Right cardiac atrium (tissue), 5 donors: Measurements from ENCODE around the gene PLA2G4D. TPM values are rescaled to one million over a fixed set of nuclear protein-coding genes. Genes with fewer than 3 reads are reported as not detected.
A peak's percentile ranks its signal among the peaks of the same experiment; 100 is the strongest.

Experiments used
- ATAC-seq, 2 donors: fragments of 200-7000 bp; cut with Tn5 transposase; one replicate each; pipeline versions ENCODE4 v1.8.0 to v1.9.1; 2020; ENCODE audit warnings: moderate library complexity in 2 of 2, mild to moderate bottlenecking in 1 of 2
- DNase-seq, 3 donors: peaks; one replicate each; pipeline ENCODE4 v3.0.0-alpha.2; 2020
- H3K27ac ChIP-seq: one replicate; pipeline ENCODE4 v1.5.1; 2013; ENCODE audit warnings: mild to moderate bottlenecking, low read length, control low read depth, moderate library complexity
- H3K27me3 ChIP-seq: one replicate; pipeline ENCODE4 v1.6.1; 2013; ENCODE audit not compliant: control insufficient read depth, insufficient read depth
- H3K4me1 ChIP-seq: one replicate; pipeline ENCODE4 v1.6.1; 2013; ENCODE audit warnings: low read length; ENCODE audit not compliant: control insufficient read depth, insufficient read depth
- H3K4me3 ChIP-seq: one replicate; pipeline ENCODE4 v1.5.1; 2013; ENCODE audit warnings: low read length, control low read depth
- H3K9me3 ChIP-seq: one replicate; pipeline ENCODE4 v1.6.1; 2013; ENCODE audit warnings: low read length; ENCODE audit not compliant: control insufficient read depth
- WGBS: extraction: QIAGEN DNeasy Blood & Tissue Kit; methylation state at CpG from one replicate; pipeline ENCODE4 v1.1.7; 2013; 5-methylcytosine and 5-hydroxymethylcytosine counted together
- intact Hi-C, 4 donors: fragments of 100-400 bp; cut with DNase I; formaldehyde crosslinking; loops; one replicate each; pipeline versions ENCODE4 v1.11.0 to v1.14.0; 2022 to 2023
- polyA plus RNA-seq: library from polyadenylated mRNA; stranded (reverse); fragments of 200-250 nt; gene quantifications from one replicate; pipeline ENCODE4 v1.2.3, GENCODE V29; 2013
- total RNA-seq, 4 donors: library from RNA; stranded (reverse); fragmentation: NEBNext Ultra II Directional; extraction: Animal tissue kit (Norgen Biotek cat#: 25700); gene quantifications; one replicate each; pipeline ENCODE4 v1.2.1, GENCODE V29; 2021
- donor health status: healthy with polysubstance abuse.
- donor health status: DM: no; HTN: yes; CAD: no.
- donor health status: DM: no; HTN: no; CAD: no.
- donor health status: DM: no; HTN: yes; CAD: no; lungs with severe emphysema.
- donor health status: DM: yes; HTN: yes; CAD: no.

The PLA2G4D gene
- total and polyA plus RNA-seq, 5 donors: not detected

DNA sequence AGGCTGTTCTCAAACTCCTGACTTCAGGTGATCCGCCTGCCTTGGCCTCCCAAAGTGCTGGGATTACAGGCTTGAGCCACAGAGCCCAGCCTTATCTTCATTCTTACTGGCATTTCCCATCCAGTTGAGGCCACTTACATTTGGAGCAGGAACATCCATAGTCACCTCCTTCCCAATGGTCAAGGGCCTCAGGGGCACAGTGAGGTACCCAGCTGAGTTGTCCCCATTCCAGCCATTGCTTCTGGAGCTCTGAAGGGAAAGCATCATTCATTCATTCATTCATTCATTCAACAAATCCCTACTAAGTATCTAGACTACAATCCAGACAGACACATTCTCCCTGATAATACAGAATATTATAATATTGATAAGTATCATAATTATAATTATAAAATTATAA lies 12.2 kb downstream of the PLA2G4D start:
- ATAC-seq: no peak
- H3K27me3 ChIP-seq: no peaks in the 10 kb centered on the region
- DNase-seq: no peak
- intact Hi-C loops: loop anchor here in 2 of 4 donors (10.0 kb wide), 2 partner anchors 53 to 293 kb away; no protein-coding TSS in a partner anchor
- H3K4me1 ChIP-seq: no peaks in the 10 kb centered on the region
- H3K27ac ChIP-seq: no peak overlapping the region
- no peaks in the 10 kb centered on the region for H3K9me3 ChIP-seq
- 98% methylated on average over 1 of the region's 1 CpG for WGBS
- H3K4me3 ChIP-seq: no peak overlapping the region

DNA sequence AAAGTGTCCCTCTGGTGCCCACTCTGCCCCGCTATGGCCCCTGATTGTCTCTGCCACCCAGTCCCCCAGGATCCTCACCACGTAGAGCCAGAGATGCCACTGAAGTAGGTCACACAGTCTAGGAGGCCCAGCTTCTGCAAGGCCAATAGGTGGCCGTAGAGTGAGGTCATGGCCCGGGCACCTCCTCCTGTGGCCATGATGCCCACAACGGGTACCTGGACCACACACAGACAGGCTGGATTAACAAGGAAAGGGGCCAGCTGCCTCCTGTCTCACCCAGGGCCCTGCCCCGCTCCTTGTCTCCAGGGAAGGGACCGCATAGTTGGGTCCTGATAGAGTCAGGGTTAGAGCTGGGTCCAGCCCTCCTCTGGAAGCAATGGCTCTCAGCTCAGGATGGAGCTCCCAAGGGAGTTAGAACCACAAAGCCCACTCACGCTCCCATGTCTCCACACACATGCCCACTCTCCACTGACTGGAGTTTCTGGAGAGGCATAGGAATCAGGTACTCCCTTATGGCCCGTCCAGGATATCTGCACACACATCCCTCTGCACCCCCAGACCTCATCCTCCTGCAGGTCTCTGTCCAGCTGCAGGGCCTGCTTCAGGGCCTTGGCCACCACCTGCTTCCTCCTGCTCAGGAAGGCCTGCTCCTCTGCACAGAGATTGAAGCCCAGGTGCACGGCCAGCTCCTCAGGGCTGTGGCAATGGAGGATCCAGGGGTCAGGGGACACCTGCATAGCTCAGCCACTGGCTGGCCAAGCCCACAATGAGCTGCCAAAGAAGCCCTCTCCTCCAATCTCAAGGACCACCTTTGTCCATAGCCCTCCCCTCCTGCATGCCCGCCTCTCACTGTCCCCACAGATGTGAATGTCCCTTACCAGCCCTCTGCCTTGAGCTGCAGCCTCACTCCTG lies 13.2 kb downstream of the PLA2G4D start:
- ATAC-seq: no peak
- Histone ChIP-seq H3K27me3 (no peaks in the 10 kb centered on the region), H3K4me3 (no peak overlapping the region)

DNA sequence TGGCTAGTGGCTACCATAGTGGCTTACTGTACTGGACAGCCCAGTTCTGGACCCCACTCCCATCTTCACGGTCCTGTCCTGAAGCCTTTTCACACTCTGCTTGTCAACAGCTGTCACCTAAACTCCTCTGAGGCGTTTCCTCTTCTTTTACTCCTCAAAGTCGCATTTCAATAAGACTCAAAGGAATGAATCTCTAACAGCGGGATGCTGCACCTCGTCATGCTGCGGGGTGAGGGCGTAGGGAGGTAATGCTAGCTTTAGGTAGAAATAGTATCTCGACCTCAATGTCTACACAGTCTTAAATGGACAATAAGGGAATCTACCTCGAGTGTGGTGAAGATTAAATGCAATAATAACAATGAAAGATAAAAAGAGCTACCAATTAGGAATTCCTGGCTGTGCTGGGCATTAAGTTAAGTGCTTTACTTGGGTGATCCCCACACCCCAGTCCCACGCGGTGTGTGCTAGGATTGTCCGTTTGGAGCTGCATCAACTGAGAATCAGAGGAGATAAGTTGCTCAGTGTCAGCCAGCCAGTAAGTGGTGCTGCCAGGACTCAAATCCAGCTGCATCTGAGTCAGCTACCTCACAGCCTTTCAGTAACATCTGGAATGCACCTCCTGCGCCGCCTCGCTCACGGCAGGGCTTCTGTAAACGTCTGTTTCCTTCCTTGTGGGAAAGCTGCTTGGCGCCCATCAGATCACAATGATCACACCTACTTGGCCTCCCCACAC lies 14.0 kb downstream of the PLA2G4D start:
- 34% methylated on average over 18 of the region's 18 CpGs for WGBS
- no peak overlapping the region for H3K27ac ChIP-seq
- H3K27me3 ChIP-seq: no peaks in the 10 kb centered on the region
- DNase-seq (peak in 1 of 3 donors; percentile 45), ATAC-seq (no peak)
- intact Hi-C loops: loop anchor here in 2 of 4 donors (10.0 kb wide), 2 partner anchors 54 to 294 kb away; no protein-coding TSS in a partner anchor
- no peaks in the 10 kb centered on the region for H3K9me3 ChIP-seq
- no peaks in the 10 kb centered on the region for H3K4me1 ChIP-seq
- H3K4me3 ChIP-seq: no peak overlapping the region

More for the DNA sequence above, 13.2 kb downstream of the PLA2G4D start:
- Histone ChIP-seq H3K27ac (no peak overlapping the region), H3K9me3 (no peaks in the 10 kb centered on the region), H3K4me1 (no peaks in the 10 kb centered on the region)
- intact Hi-C loops: loop anchor here in 2 of 4 donors (10.0 kb wide), 2 partner anchors 54 to 294 kb away; no protein-coding TSS in a partner anchor
- 78% methylated on average over 11 of the region's 11 CpGs for WGBS
- DNase-seq: no peak

DNA sequence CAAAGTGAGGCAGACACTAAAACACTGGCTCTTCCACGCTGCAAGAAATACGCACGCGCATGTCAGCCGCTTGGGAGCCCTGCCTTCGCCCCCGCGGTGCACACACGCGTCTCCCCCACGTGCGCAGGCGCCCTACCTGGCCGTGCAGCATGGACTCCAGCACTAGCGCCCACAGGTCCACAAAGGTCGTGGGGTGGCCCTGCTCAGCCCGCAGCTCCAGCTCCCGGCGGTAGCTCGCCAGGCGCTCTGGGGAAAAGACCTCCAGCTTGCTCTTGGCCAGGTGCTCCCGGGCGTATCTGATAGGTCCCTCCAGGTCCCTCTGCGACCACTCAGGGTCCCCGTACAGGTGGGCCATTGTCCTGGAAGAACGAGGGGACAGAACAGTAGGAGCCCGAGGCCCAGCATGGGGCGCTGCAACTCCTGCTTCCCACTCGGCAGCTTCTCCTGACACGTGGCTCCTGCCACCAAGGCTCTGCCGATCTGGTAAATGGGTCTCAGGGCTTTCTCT lies 14.9 kb downstream of the PLA2G4D start:
- Histone ChIP-seq H3K27me3 (no peaks in the 10 kb centered on the region), H3K27ac (no peak overlapping the region), H3K4me3 (no peak overlapping the region), H3K9me3 (no peaks in the 10 kb centered on the region), H3K4me1 (no peaks in the 10 kb centered on the region)
- DNase-seq: peak in 1 of 3 donors; percentile 60
- intact Hi-C loops: no loop called here
- ATAC-seq: peak in 1 of 2 donors; percentile 24
- WGBS: 75% methylated on average over 31 of the region's 31 CpGs

DNA sequence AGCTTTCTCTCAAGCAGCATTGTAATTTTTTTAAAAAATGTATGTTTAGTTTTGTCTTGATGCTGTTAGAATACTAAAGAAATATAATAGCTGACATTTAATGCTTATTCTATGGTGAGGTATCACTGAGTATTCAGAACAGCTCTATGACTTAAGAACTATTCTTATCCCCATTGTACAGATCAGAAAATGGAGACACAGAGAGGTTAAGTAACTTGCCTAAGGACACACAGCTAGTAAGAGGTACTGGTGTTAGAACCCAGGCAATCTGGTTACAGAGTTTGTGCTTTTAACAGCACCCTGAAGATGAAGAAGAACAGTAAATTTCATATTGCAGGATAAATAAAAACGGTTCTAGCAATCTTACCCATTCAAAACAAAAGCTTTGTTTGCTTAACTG lies 15.5 kb downstream of the PLA2G4D start:
- WGBS: 69% methylated on average over 1 of the region's 1 CpG
- Histone ChIP-seq H3K4me1 (no peaks in the 10 kb centered on the region), H3K27ac (no peak overlapping the region), H3K4me3 (no peak overlapping the region), H3K9me3 (no peaks in the 10 kb centered on the region), H3K27me3 (no peaks in the 10 kb centered on the region)
- no peak for DNase-seq
- no peak for ATAC-seq
- intact Hi-C loops: no loop called here

DNA sequence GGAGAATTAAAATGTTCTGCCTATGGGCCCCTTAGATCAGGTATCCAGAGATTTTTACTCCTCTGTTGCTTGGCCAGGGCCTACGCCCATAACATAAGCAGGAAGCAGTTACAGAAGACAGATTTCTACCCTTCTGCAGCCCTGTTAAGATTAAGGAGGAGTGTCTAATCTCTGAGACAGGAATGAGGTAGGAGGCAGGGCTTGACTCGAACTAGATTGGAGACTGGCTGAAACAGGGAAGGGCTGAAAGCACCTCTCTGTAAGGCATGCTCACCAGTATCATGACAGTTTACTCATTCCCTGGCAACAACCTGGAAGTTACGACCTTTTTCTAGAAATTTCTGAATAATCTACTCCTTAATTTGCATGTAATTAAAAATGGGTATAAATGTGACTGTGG lies 16.7 kb downstream of the PLA2G4D start:
- Histone ChIP-seq H3K4me3 (no peak overlapping the region), H3K9me3 (no peaks in the 10 kb centered on the region), H3K27ac (no peak overlapping the region), H3K4me1 (no peaks in the 10 kb centered on the region), H3K27me3 (no peaks in the 10 kb centered on the region)
- intact Hi-C loops: no loop called here
- ATAC-seq (no peak), DNase-seq (no peak)
- WGBS: 68% methylated on average over 3 of the region's 3 CpGs

DNA sequence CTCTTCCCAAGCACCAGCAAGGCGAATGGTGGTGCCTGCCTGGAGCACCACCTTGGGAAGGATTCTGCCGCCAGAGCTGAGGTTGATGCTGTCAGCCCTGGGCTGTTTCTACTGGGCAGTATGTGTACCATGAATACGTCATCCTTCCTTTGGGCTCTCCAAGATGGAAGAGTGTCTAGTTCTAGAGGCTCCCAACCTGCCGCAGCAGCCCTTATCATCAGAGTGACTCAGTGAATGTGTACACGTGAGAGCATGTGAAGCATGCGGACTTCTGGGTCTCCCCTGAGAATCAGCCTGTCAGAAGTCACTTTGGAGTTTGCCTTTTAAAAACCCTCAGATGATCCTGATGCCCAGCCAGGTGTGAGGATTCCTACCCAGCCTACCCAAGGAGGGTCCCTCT lies 20.9 kb downstream of the PLA2G4D start:
- no peak for ATAC-seq
- no peak for DNase-seq
- Histone ChIP-seq H3K4me3 (no peak overlapping the region), H3K4me1 (no peaks in the 10 kb centered on the region), H3K27ac (no peak overlapping the region), H3K27me3 (no peaks in the 10 kb centered on the region), H3K9me3 (no peaks in the 10 kb centered on the region)
- 79% methylated on average over 6 of the region's 6 CpGs for WGBS
- intact Hi-C loops: no loop called here

DNA sequence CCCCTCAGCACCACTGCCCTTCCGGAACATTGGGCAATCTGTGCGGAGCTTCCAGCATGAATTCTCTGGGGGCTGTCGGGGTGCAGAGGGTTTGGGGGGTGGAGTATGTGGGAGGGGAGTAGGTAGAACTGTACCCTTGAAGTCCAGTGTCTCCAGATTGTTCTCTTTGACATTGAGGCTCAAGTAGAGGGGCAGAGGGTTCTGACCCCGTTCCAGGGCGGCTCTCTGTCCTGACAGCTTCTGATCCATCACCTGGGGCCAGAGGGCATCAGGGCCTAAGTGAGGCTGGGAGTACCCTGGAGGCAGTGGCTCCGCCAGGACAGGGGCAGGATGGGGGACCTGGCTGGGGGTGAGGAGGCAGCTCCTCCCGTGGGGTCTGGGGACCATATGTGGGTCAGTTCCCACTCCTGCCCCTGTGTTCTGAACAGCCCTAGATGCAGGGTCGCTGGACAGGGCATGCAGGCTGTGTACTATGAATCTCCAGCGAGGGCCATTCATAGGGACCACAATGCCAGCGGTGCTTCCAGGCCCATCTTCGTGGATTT lies 22.1 kb downstream of the PLA2G4D start:
- H3K9me3 ChIP-seq: no peaks in the 10 kb centered on the region
- no peaks in the 10 kb centered on the region for H3K27me3 ChIP-seq
- no peaks in the 10 kb centered on the region for H3K4me1 ChIP-seq
- H3K27ac ChIP-seq: no peak overlapping the region
- no peak overlapping the region for H3K4me3 ChIP-seq
- ATAC-seq: no peak
- no peak for DNase-seq
- intact Hi-C loops: no loop called here
- WGBS: 77% methylated on average over 11 of the region's 11 CpGs

DNA sequence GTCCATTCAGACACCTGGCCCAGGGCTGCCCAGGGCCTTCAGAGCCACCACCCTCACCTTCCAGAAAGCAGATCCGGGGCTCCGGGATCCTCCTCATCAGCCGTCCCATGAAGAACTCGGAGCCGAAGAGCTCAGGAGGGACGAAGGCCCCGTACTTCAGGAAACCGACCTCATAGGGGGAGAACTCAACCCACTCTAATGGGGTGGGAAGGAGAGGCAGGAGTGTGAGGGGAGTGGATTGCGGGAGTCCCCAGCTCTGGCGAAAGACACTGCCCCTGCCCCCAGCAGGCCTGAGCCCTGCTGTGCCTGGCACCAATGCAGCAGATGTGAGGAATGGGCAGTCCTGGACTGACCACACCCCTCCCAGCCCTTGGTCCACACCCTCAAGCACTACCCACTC lies 22.6 kb downstream of the PLA2G4D start:
- H3K4me1 ChIP-seq: no peaks in the 10 kb centered on the region
- no peaks in the 10 kb centered on the region for H3K9me3 ChIP-seq
- no peak for DNase-seq
- intact Hi-C loops: no loop called here
- no peak overlapping the region for H3K4me3 ChIP-seq
- no peaks in the 10 kb centered on the region for H3K27me3 ChIP-seq
- WGBS: 89% methylated on average over 10 of the region's 10 CpGs
- no peak for ATAC-seq
- no peak overlapping the region for H3K27ac ChIP-seq

DNA sequence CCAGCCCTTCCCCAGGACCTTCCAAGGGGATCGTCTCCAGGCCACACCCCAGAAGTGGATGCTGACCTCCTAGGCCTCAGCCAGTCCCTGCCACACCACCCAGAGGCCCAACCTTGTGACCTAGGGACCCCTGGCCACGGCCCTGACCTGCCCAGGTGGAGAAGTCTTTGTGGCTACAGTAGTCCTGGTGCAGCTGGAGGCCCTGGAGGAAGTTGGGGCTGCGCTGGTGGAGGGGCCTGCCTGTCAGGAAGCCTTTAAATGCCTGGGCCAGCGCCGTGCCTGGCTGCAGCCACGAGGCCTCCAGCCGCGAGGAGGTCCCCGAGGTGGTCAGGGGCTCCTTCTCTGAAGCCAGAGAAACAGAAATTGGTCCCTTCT lies 23.4 kb downstream of the PLA2G4D start:
- no peaks in the 10 kb centered on the region for H3K27me3 ChIP-seq
- H3K9me3 ChIP-seq: no peaks in the 10 kb centered on the region
- H3K4me1 ChIP-seq: no peaks in the 10 kb centered on the region
- ATAC-seq (no peak), DNase-seq (peak in 1 of 3 donors; percentile 39)
- H3K27ac ChIP-seq: no peak overlapping the region
- 71% methylated on average over 9 of the region's 9 CpGs for WGBS
- no peak overlapping the region for H3K4me3 ChIP-seq
- intact Hi-C loops: no loop called here
